Liver (tissue), 9 donors: Measurements from ENCODE around the gene RCAN2. TPM values are rescaled to one million over a fixed set of nuclear protein-coding genes. Genes with fewer than 3 reads are reported as not detected.

Source experiments
- DNase-seq: peaks from one replicate; pipeline ENCODE4 v3.0.0-alpha.2; 2017; ENCODE audit warnings: low spot score
- H3K27ac ChIP-seq, 2 donors: one replicate each; pipeline ENCODE4 v1.7.0; 2013; ENCODE audit warnings: inconsistent platforms in 2 of 2, low read length in 2 of 2, control low read depth in 1 of 2, low read depth in 1 of 2, mild to moderate bottlenecking in 1 of 2
- H3K27me3 ChIP-seq, 4 donors: one replicate each; pipeline versions ENCODE4 v1.6.1 to v1.7.0; 2013; ENCODE audit warnings: low read length in 3 of 4, inconsistent platforms in 1 of 4, mild to moderate bottlenecking in 1 of 4, moderate library complexity in 1 of 4; ENCODE audit not compliant: control insufficient read depth in 4 of 4, insufficient read depth in 4 of 4
- H3K36me3 ChIP-seq, 4 donors: one replicate each; pipeline versions ENCODE4 v1.6.1 to v1.7.0; 2013; ENCODE audit warnings: low read length in 3 of 4, mild to moderate bottlenecking in 3 of 4, low read depth in 1 of 4, moderate library complexity in 1 of 4; ENCODE audit not compliant: control insufficient read depth in 4 of 4, insufficient read depth in 3 of 4
- H3K4me1 ChIP-seq, 4 donors: one replicate each; pipeline versions ENCODE4 v1.6.1 to v1.7.0; 2013; ENCODE audit warnings: low read length in 3 of 4, mild to moderate bottlenecking in 3 of 4, moderate library complexity in 1 of 4; ENCODE audit not compliant: control insufficient read depth in 4 of 4, insufficient read depth in 4 of 4
- H3K4me3 ChIP-seq, 3 donors: one replicate each; pipeline versions ENCODE4 v1.6.1 to v1.7.0; 2013; ENCODE audit warnings: low read length in 3 of 3, control low read depth in 1 of 3, low read depth in 1 of 3, mild to moderate bottlenecking in 1 of 3
- H3K9ac ChIP-seq, 2 donors: one replicate each; pipeline ENCODE4 v1.7.0; 2013; ENCODE audit warnings: low read length in 2 of 2, mild to moderate bottlenecking in 2 of 2, moderate library complexity in 2 of 2, control low read depth in 1 of 2, low read depth in 1 of 2
- H3K9me3 ChIP-seq, 4 donors: one replicate each; pipeline versions ENCODE4 v1.6.1 to v1.7.0; 2013; ENCODE audit warnings: low read length in 3 of 4; ENCODE audit not compliant: control insufficient read depth in 4 of 4
- ATF3 ChIP-seq: IDR thresholded peaks from 2 replicates; pipeline ENCODE4 v1.6.1; 2016; ENCODE audit warnings: antibody characterized with exemption
- CTCF ChIP-seq: fragments of 150-350 bp; IDR thresholded peaks from 2 replicates; pipeline ENCODE4 v1.5.1; 2017; ENCODE audit warnings: improper control_type of control experiment, low read depth, low read length; ENCODE audit not compliant: missing input control
- EGR1 ChIP-seq, 2 donors: IDR thresholded peaks; 2 replicates each; pipeline ENCODE4 v1.6.1; 2016 to 2018; ENCODE audit warnings: antibody characterized with exemption in 2 of 2, low read depth in 2 of 2
- FOXA1 ChIP-seq: IDR thresholded peaks from 2 replicates; pipeline ENCODE4 v1.6.1; 2016; ENCODE audit warnings: antibody characterized with exemption
- FOXA2 ChIP-seq: IDR thresholded peaks from 2 replicates; pipeline ENCODE4 v1.6.1; 2016; ENCODE audit warnings: antibody characterized with exemption
- GABPA ChIP-seq, 2 donors: IDR thresholded peaks in 1 of 2; conservative IDR thresholded peaks in 1 of 2; 2 replicates each; pipeline ENCODE4 v1.6.1; 2016; ENCODE audit warnings: antibody characterized with exemption in 2 of 2, mild to moderate bottlenecking in 1 of 2, moderate library complexity in 1 of 2
- HNF4A ChIP-seq, 2 donors: conservative IDR thresholded peaks; 2 replicates each; pipeline ENCODE4 v1.6.1; 2016; ENCODE audit warnings: antibody characterized with exemption in 2 of 2, mild to moderate bottlenecking in 2 of 2
- HNF4G ChIP-seq: IDR thresholded peaks from 2 replicates; pipeline ENCODE4 v1.6.1; 2016; ENCODE audit warnings: antibody characterized with exemption
- JUND ChIP-seq, 2 donors: IDR thresholded peaks; 2 replicates each; pipeline ENCODE4 v1.6.1; 2016; ENCODE audit warnings: antibody characterized with exemption in 2 of 2
- NR2F2 ChIP-seq: IDR thresholded peaks from 2 replicates; pipeline ENCODE4 v1.6.1; 2016; ENCODE audit warnings: antibody characterized with exemption
- RAD21 ChIP-seq, 2 donors: IDR thresholded peaks; 2 replicates each; pipeline ENCODE4 v1.6.1; 2016; ENCODE audit warnings: antibody characterized with exemption in 2 of 2, mild to moderate bottlenecking in 2 of 2
- RXRA ChIP-seq, 2 donors: IDR thresholded peaks; 2 replicates each; pipeline ENCODE4 v1.6.1; 2017 to 2018; ENCODE audit warnings: antibody characterized with exemption in 2 of 2, mild to moderate bottlenecking in 1 of 2
- SP1 ChIP-seq: IDR thresholded peaks from 2 replicates; pipeline ENCODE4 v1.6.1; 2018; ENCODE audit warnings: antibody characterized with exemption, mild to moderate bottlenecking
- TAF1 ChIP-seq: conservative IDR thresholded peaks from 2 replicates; pipeline ENCODE4 v1.6.1; 2016; ENCODE audit warnings: antibody characterized with exemption, mild to moderate bottlenecking
- YY1 ChIP-seq: IDR thresholded peaks from 2 replicates; pipeline ENCODE4 v1.6.1; 2016; ENCODE audit warnings: antibody characterized with exemption, mild to moderate bottlenecking
- ZBTB33 ChIP-seq: IDR thresholded peaks from 2 replicates; pipeline ENCODE4 v1.6.1; 2016; ENCODE audit warnings: antibody characterized with exemption
- WGBS: extraction: QIAGEN DNeasy Blood & Tissue Kit; methylation state at CpG from one replicate; pipeline ENCODE4 v1.1.7; 2013; 5-methylcytosine and 5-hydroxymethylcytosine counted together
- polyA plus RNA-seq, 2 donors: library from polyadenylated mRNA; stranded (reverse) in 1 of 2; unstranded in 1 of 2; fragments of 200-250 nt in 1 of 2; fragments of >200 nt in 1 of 2; fragmentation: Nextera tagmentation in 1 of 2; extraction: Ambion mirVana in 1 of 2; gene quantifications; one replicate each; pipeline versions ENCODE4 v1.2.1 to v1.2.3, GENCODE V29; 2013 to 2015
- total RNA-seq, 2 donors: library from RNA; depleted of rRNA; stranded (reverse); fragments of >200 nt; gene quantifications; one replicate each; pipeline ENCODE4 v1.2.3, GENCODE V29; 2014
- TF ChIP-seq, protein P1 (sequence below): IDR thresholded peaks from 2 replicates; pipeline ENCODE4 v1.6.1; 2016; ENCODE audit warnings: antibody characterized with exemption, mild to moderate bottlenecking
- TF ChIP-seq, protein P2 (sequence below): IDR thresholded peaks from 2 replicates; pipeline ENCODE4 v1.6.1; 2016; ENCODE audit warnings: antibody characterized with exemption
- donor health status: healthy.
- donor health status: healthy.
- donor health status: healthy.
- donor health status: healthy.
- donor health status: healthy.

The RCAN2 gene
- total and polyA plus RNA-seq, 4 donors: 0.19 to 8.2 (median 2.4) TPM

GRCh38 chr6:46350714-46351113 is 140.5 kb downstream of the RCAN2 start:
- DNase-seq: no peak
- no peaks in the 10 kb centered on the region for H3K36me3 ChIP-seq
- no peak overlapping the region for H3K9ac ChIP-seq
- no peaks in the 10 kb centered on the region for H3K27me3 ChIP-seq
- H3K4me3 ChIP-seq: no peak overlapping the region
- H3K27ac ChIP-seq: no peak overlapping the region
- 76% methylated on average over 1 of the region's 1 CpG for WGBS
- TF ChIP-seq YY1 (no peak), RAD21 (IDR thresholded peaks at IDR 0.05) (no peak), FOXA2 (no peak), HNF4A (conservative IDR thresholded peaks at IDR 0.05) (no peak), EGR1 (IDR thresholded peaks at IDR 0.05; ENCODE audit: low read depth in 2 of 2) (no peak), ATF3 (no peak), HNF4G (no peak), JUND (IDR thresholded peaks at IDR 0.05) (no peak), NR2F2 (no peak), RXRA (IDR thresholded peaks at IDR 0.05) (no peak), SP1 (no peak), FOXA1 (no peak), GABPA (IDR thresholded peaks at IDR 0.05 in 1 of 2, conservative IDR thresholded peaks at IDR 0.05 in 1 of 2) (no peak), TAF1 (no peak), ZBTB33 (no peak)
- TF ChIP-seq, protein P1, sequence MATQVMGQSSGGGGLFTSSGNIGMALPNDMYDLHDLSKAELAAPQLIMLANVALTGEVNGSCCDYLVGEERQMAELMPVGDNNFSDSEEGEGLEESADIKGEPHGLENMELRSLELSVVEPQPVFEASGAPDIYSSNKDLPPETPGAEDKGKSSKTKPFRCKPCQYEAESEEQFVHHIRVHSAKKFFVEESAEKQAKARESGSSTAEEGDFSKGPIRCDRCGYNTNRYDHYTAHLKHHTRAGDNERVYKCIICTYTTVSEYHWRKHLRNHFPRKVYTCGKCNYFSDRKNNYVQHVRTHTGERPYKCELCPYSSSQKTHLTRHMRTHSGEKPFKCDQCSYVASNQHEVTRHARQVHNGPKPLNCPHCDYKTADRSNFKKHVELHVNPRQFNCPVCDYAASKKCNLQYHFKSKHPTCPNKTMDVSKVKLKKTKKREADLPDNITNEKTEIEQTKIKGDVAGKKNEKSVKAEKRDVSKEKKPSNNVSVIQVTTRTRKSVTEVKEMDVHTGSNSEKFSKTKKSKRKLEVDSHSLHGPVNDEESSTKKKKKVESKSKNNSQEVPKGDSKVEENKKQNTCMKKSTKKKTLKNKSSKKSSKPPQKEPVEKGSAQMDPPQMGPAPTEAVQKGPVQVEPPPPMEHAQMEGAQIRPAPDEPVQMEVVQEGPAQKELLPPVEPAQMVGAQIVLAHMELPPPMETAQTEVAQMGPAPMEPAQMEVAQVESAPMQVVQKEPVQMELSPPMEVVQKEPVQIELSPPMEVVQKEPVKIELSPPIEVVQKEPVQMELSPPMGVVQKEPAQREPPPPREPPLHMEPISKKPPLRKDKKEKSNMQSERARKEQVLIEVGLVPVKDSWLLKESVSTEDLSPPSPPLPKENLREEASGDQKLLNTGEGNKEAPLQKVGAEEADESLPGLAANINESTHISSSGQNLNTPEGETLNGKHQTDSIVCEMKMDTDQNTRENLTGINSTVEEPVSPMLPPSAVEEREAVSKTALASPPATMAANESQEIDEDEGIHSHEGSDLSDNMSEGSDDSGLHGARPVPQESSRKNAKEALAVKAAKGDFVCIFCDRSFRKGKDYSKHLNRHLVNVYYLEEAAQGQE: no peak
- TF ChIP-seq, protein P2, sequence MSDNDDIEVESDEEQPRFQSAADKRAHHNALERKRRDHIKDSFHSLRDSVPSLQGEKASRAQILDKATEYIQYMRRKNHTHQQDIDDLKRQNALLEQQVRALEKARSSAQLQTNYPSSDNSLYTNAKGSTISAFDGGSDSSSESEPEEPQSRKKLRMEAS: no peak
- no peaks in the 10 kb centered on the region for H3K4me1 ChIP-seq
- H3K9me3 ChIP-seq: no peaks in the 10 kb centered on the region

GRCh38 chr6:46347669-46348068 is 143.6 kb downstream of the RCAN2 start:
- Histone ChIP-seq H3K27ac (no peak overlapping the region), H3K9me3 (no peaks in the 10 kb centered on the region), H3K9ac (no peak overlapping the region), H3K36me3 (no peaks in the 10 kb centered on the region), H3K4me1 (no peaks in the 10 kb centered on the region), H3K4me3 (no peak overlapping the region), H3K27me3 (no peaks in the 10 kb centered on the region)
- 82% methylated on average over 3 of the region's 3 CpGs for WGBS
- no peak for DNase-seq
- TF ChIP-seq RXRA (IDR thresholded peaks at IDR 0.05): no peak
- no peak for TF ChIP-seq NR2F2
- no peak for TF ChIP-seq EGR1 (IDR thresholded peaks at IDR 0.05; ENCODE audit: low read depth in 2 of 2)
- TF ChIP-seq GABPA (IDR thresholded peaks at IDR 0.05 in 1 of 2, conservative IDR thresholded peaks at IDR 0.05 in 1 of 2): no peak
- no peak for TF ChIP-seq FOXA1
- no peak for TF ChIP-seq CTCF
- no peak for TF ChIP-seq HNF4G
- no peak for TF ChIP-seq TAF1
- TF ChIP-seq, protein P2: no peak
- TF ChIP-seq SP1: no peak
- TF ChIP-seq, protein P1: no peak
- no peak for TF ChIP-seq ZBTB33
- TF ChIP-seq RAD21 (IDR thresholded peaks at IDR 0.05): no peak
- no peak for TF ChIP-seq YY1
- TF ChIP-seq FOXA2: no peak
